Lung microvascular endothelial cell (primary cell): ENCODE data around the gene PHF8. TPM values are rescaled to one million over a fixed set of nuclear protein-coding genes. Genes with fewer than 3 reads are reported as not detected.

Source experiments
- DNase-seq, 2 donors: peaks; one replicate each; pipeline versions ENCODE4 v3.0.0 to v3.0.0-alpha.2; 2010; ENCODE audit warnings: low read depth in 2 of 2
- total RNA-seq: library from RNA; depleted of rRNA; stranded (reverse); fragments of >200 nt; gene quantifications from 2 replicates; pipeline ENCODE4 v1.2.1, GENCODE V29; 2014

PHF8 gene
- total RNA-seq, 1 donor from 2014 or later: 11.3 TPM

DNA sequence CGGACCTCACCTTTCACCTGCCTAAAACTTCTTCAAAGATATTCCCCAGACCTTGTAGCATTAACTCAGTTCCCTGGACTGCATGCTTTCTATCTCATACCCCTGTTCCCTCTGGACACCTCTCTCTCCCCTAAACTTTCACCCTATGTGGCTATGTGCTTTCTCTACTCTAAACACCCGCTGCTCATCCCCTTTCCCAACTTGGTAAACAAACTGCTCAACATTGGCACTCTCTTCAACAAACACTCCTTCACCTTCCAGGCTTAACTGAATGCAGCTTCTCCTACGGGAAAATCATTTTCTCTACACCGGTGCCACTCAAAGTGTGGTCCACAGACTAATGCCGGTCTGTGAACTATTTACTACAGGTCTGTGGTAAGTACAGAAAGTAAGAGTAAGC is 19.9 kb downstream of the PHF8 start:
- DNase-seq: no peak

DNA sequence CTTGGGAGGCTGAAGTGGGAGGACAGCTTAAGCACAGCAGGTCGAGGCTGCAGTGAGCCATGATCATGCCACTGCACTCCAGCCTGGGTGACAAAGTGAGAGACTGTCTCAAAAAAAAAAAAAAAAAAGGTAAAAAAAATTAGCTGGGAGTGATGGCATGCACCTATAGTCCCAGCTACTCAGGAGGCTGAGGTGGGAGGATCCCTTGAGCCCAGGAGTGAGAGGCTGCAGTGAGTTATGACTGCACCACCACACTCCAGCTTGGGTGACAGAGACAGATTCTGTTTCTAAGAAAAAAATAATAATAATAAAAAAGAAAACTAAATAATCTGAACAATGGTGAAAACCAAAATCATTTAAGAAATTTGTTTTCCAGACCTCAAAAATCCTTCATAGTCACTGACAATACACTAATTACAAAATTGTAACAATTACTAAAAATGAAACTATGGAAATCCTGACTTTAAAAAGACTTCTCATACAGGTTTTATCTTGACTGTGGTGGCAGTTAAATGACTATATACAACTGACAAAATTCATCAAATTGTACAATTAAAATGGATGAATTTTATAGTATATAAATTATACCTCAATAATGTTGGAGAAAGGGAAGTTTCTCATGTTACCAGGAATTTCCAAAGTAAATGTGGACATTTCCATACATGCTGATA is 31.3 kb downstream of the PHF8 start:
- DNase-seq: no peak

- no peak for DNase-seq
These were observed 36.6 kb downstream of the PHF8 start for GRCh38 chrX:54007682-54008081.

GRCh38 chrX:53997724-53998123 is 46.5 kb downstream of the PHF8 start:
- DNase-seq: no peak

DNA sequence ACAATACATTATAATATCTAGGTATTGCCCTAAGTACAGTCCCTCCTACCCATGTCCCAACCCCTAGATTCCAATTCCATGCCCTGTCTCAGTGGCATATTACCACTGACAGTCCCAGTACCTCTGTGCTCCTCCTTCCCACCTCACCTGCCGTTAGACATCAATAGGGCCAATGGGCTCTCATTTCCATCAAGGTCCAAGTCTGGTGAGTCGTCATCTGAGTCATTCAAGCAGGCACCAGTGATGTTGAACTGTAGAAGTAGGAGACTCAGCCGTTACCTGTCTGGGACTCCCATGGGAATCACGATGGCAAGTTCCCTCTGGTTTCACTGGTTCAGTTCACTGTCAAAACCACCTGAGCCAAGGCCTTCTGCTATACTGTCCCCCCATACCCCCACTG is 51.7 kb downstream of the PHF8 start:
- no peak for DNase-seq

- no peak for DNase-seq
These were observed 54.1 kb downstream of the PHF8 start for GRCh38 chrX:53990171-53990570.

DNA sequence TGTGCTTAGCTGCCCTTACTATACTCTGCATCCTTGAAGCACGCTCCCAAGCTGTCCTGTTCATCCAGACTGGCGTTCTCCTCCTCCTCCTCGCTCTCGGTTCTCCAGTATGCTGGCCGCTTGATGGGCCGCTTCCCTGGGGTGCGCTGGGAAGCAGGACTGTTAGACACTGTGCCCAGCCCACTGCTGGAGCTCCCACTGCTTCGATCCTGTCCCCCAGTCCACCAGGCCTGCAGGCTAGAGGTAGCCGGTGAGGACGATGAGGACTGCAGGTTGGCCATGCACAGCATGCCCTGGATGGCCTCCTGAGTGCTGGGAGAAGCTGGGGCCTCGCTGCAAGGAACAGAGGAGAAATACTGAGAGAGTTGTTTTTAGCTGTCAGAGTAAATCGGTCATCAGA is 59.4 kb downstream of the PHF8 start:
- no peak for DNase-seq

DNA sequence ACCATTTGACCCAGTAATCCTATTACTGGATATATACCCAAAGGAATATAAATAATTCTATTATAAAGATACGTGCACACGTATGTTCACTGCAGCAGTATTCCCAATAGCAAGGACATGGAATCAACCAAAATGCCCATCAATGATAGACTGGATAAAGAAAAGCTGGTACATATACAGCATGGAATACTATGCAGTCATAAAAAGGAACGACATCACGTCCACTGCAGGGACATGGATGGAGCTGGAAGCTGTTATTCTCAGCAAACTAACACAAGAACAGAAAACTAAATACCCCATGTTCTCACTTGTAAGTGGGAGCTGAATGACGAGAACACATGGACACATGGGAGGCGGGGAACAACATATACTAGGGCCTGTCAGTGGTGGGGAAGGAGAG is 69.7 kb downstream of the PHF8 start:
- DNase-seq: no peak

GRCh38 chrX:53969540-53969939 is 74.7 kb downstream of the PHF8 start:
- DNase-seq: no peak

DNA sequence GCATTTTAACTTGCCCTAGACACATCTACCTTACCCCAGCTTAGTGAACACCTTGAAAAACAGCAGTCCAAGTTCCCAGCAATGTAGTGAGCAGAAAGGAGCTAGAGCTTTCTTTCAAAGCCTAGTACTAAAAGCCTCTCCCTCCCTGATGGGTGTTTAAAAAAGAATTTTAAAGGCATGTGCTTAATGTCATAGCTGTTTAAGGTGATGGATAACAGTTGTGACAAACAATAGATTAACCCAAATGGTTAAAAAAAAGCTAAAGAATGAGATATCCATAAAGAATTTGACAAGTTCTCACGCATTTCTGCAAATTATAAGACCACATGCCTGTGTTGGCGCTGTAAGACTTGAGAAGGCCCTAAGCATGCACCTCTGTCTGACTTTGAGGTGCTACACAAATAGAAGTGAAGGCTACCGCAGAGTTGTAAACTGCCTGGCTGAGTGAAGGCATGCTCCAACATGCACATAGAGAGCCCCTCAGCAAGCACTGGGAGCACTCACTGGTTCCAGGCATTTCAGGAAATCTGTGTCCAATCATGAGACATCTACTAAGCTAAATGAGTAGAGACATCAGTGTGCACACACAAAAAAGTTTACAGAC is 94.0 kb downstream of the PHF8 start:
- DNase-seq: no peak

GRCh38 chrX:53940180-53940579 is 104.1 kb downstream of the PHF8 start:
- DNase-seq: no peak

DNA sequence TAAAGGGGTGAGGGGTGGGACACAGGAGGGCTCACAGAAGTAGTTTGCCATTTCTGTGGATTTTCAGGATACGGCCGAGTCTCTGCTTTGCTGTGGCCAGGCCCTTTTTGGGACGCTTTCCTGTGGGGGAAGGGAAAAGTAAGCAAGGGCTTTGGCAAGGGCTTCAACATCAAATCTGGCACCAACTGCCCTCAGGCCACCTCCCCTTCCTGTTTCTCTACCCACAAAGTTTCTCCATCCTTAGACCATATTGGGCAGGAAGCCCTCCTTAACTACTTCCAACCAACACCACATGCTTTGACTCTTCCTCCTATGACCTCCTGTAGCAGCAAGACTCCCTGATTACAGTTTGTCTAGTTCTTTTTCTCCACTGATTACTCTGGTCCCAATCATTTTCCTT is 105.1 kb downstream of the PHF8 start:
- DNase-seq: peak in 1 of 2 donors; percentile 6

DNA sequence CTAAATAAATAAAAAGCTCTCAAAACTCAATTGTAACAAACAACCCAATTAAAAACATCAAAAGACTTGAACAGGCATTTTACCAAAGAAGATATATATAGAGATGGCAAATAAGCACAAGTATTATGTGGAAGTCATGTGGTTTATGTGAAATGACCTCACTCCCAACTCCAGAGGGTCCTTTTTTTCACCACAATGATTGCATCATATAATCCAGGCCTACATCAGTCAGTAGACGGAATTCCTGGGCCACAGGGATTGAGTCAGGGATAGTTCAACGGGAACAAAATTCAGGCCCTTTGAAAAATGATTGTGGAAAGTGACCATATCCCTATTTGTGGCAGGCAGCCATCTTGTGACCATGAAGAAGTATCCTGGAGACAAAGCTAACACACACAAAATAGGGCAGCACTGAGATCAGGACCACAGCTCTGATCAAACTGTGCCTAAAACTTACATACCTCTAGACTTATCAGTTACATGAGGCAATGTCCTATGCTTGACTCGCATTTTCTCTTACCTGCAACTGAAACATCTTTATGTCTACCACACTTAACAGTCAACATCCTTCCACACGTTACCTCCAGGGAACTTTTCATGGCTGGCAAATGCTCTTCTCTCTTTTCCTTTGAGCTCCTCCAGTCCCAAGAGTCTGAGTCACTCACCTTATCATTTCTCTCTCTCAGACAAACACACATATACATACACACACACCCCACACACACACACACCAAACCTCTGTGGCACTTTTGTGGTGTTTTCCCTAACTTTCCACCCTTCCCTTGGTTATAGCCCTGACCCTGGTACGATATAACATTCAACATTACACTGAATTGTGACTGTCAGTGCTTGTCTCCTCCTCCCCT is 113.5 kb downstream of the PHF8 start:
- DNase-seq: no peak

- DNase-seq: no peak
These were observed 118.2 kb downstream of the PHF8 start for GRCh38 chrX:53926030-53926429.

DNA sequence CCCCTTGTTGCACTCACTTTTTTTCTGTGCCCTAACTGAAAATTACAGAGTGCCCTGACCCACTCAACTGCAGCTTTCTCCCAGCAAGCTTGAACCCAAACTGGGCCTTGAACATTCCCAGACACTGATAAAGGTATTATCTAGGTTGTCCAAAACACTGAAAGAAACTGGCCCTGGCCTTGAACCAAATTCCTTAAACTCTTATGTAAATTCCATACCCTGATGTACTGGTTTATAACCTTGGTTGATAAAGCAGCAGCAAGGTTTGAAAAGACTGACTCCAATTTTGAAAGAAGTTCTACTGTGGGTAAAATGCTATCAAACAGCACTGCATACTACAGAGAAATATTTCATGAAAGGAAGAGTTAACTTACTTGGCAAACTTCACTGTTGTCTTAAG is 125.6 kb downstream of the PHF8 start:
- no peak for DNase-seq

DNA sequence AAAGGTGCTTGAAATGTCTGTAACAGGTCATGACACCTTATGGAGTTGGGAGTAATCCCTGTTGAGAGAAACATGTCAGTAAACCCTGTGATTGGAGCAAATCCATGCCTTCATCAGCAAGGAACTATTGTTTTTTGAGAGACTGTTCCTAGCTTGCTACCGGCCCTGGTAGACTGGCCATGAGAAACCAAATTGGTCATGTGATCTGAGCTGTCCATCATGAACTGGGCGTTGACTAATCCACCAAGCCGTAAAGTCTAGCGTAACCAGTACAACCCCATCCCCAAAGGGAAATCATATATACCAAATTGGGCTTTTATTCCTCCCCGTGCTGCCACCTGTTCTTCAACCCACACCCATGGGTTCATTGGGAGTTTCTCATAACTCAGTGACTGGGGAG is 143.7 kb downstream of the PHF8 start:
- DNase-seq: no peak

DNA sequence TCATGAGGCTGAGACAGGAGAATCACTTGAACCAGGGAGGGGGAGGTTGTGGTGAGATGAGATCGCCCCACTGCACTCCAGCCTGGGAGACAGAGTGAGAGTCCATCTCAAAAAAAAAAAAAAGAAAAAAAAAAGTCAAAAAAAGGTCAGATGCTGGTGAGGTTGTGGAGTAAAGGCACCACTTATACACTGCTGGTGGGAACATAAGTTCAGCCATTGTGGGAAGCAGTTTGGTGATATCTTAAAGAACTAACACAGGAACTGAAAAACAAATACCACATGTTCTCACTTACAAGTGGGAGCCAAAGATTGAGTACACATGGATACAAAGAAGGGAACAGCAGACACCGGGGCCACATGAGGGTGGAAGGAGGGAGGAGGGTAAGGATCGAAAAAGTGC is 149.0 kb downstream of the PHF8 start:
- DNase-seq: no peak

Other genes starting within 250 kb of the PHF8 start
- gene FAM120C, start 138.8 kb upstream of the PHF8 start, total RNA-seq: 2.0 and 3.4 TPM in 2 replicates